Keratinocyte (primary cell): ENCODE results near the gene TLCD3A. TPM values are rescaled to one million over a fixed set of nuclear protein-coding genes. Genes with fewer than 3 reads are reported as not detected.
"Not testable (repeated sequence)": the region's sequence is repeated elsewhere in the genome, so short reads cannot be mapped to it uniquely, and the experiment has no call there.

Experiments
- DNase-seq: peaks from one replicate; pipeline ENCODE4 v3.0.0-alpha.2; 2011; ENCODE audit warnings: low read depth, missing footprints, low spot score
- FAIRE-seq: peaks from 2 replicates; lab custom pipeline; 2011; peaks lifted over from hg19 to GRCh38; lab: Jason Lieb, UNC
- H2AFZ ChIP-seq: 2 replicates; pipeline ENCODE4 v1.6.0; 2012; ENCODE audit warnings: low read length, control low read depth, inconsistent platforms; ENCODE audit not compliant: control insufficient read depth
- H3K27ac ChIP-seq: 2 replicates; pipeline ENCODE4 v1.5.1; 2011; ENCODE audit warnings: low read length; ENCODE audit not compliant: control insufficient read depth, insufficient read depth
- H3K27me3 ChIP-seq: 3 replicates; pipeline ENCODE4 v1.6.0; 2011; ENCODE audit warnings: low read length; ENCODE audit not compliant: control insufficient read depth, insufficient read depth; ENCODE audit errors: extremely low read depth
- H3K36me3 ChIP-seq, 2 experiments: 2 replicates in 1 of 2; 3 replicates in 1 of 2; pipeline ENCODE4 v1.5.1; 2011; ENCODE audit warnings: low read length in 2 of 2, mild to moderate bottlenecking in 1 of 2; ENCODE audit not compliant: control insufficient read depth in 2 of 2, insufficient read depth in 2 of 2; ENCODE audit errors: extremely low read depth in 1 of 2
- H3K4me1 ChIP-seq: 3 replicates; pipeline ENCODE4 v1.5.1; 2011; ENCODE audit warnings: low read length; ENCODE audit not compliant: control insufficient read depth, insufficient read depth; ENCODE audit errors: extremely low read depth
- H3K4me2 ChIP-seq: 3 replicates; pipeline ENCODE4 v1.6.0; 2011; ENCODE audit warnings: low read depth, low read length; ENCODE audit not compliant: control insufficient read depth, insufficient read depth; ENCODE audit errors: extremely low read depth
- H3K4me3 ChIP-seq, 3 experiments: fragments of 200-600 bp in 1 of 3; sonication (generic) in 1 of 3; 2 replicates in 2 of 3; 3 replicates in 1 of 3; pipeline ENCODE4 v1.5.1; 2011 to 2016; ENCODE audit warnings: low read length in 3 of 3, mild to moderate bottlenecking in 3 of 3, control low read depth in 2 of 3, inconsistent platforms in 1 of 3, low read depth in 1 of 3, mixed read lengths in 1 of 3, mixed run types in 1 of 3, moderate library complexity in 1 of 3; ENCODE audit not compliant: control insufficient read depth in 2 of 3, insufficient read depth in 2 of 3; ENCODE audit errors: extremely low read depth in 1 of 3
- H3K79me2 ChIP-seq: 2 replicates; pipeline ENCODE4 v1.6.0; 2012; ENCODE audit warnings: low read length; ENCODE audit not compliant: control insufficient read depth, insufficient read depth
- H3K9ac ChIP-seq: 3 replicates; pipeline ENCODE4 v1.6.0; 2011; ENCODE audit warnings: low read length; ENCODE audit not compliant: control insufficient read depth, insufficient read depth; ENCODE audit errors: extremely low read depth
- H3K9me1 ChIP-seq: 3 replicates; pipeline ENCODE4 v1.6.0; 2011; ENCODE audit warnings: low read length; ENCODE audit not compliant: control insufficient read depth, insufficient read depth; ENCODE audit errors: extremely low read depth
- H3K9me3 ChIP-seq: 2 replicates; pipeline ENCODE4 v1.5.1; 2012; ENCODE audit warnings: low read depth, low read length; ENCODE audit not compliant: control insufficient read depth
- H4K20me1 ChIP-seq: 3 replicates; pipeline ENCODE4 v1.6.0; 2011; ENCODE audit warnings: low read length; ENCODE audit not compliant: control insufficient read depth, insufficient read depth; ENCODE audit errors: extremely low read depth
- EZH2 ChIP-seq: IDR thresholded peaks from one replicate; pipeline ENCODE4 v1.6.1; 2012; ENCODE audit warnings: inconsistent platforms, mild to moderate bottlenecking, low read length, moderate library complexity
- dilution Hi-C: fragments of 300-500 bp; cut with MboI; formaldehyde crosslinking; loops from one replicate; pipeline ENCODE4 v1.7.0; 2020; ENCODE audit warnings: low sequenced_read_pairs; ENCODE audit not compliant: extremely low pct_ligation_motif_present
- polyA plus RNA-seq, 5 experiments: library from polyadenylated mRNA; depleted of rRNA in 3 of 5; stranded (reverse) in 3 of 5; stranded (forward) in 1 of 5; unstranded in 1 of 5; fragments of >200 nt; gene quantifications; 1 replicate in 1 of 5; 2 replicates in 3 of 5; 3 replicates in 1 of 5; pipeline versions ENCODE4 v1.2.1 to v1.2.3, GENCODE V29; 2011 to 2012; ENCODE audit warnings: missing spikeins in 2 of 5, low read depth in 1 of 5, low replicate concordance in 1 of 5
- TF ChIP-seq, protein P1 (sequence below), 3 experiments: IDR thresholded peaks in 1 of 3; conservative IDR thresholded peaks in 1 of 3; optimal IDR thresholded peaks in 1 of 3; 2 replicates in 2 of 3; 3 replicates in 1 of 3; pipeline versions ENCODE3 to v1.5.1; 2011; ENCODE audit warnings: low read length in 3 of 3, mild to moderate bottlenecking in 3 of 3, moderate library complexity in 2 of 3, control low read depth in 1 of 3, inconsistent platforms in 1 of 3; ENCODE audit not compliant: insufficient read depth in 2 of 3; ENCODE audit errors: extremely low read depth in 1 of 3

TLCD3A gene
- polyA plus RNA-seq, 1 donor (not counting 4 experiments of a cell fraction or from before 2014, with no cell fraction given) = 34.1 TPM

DNA sequence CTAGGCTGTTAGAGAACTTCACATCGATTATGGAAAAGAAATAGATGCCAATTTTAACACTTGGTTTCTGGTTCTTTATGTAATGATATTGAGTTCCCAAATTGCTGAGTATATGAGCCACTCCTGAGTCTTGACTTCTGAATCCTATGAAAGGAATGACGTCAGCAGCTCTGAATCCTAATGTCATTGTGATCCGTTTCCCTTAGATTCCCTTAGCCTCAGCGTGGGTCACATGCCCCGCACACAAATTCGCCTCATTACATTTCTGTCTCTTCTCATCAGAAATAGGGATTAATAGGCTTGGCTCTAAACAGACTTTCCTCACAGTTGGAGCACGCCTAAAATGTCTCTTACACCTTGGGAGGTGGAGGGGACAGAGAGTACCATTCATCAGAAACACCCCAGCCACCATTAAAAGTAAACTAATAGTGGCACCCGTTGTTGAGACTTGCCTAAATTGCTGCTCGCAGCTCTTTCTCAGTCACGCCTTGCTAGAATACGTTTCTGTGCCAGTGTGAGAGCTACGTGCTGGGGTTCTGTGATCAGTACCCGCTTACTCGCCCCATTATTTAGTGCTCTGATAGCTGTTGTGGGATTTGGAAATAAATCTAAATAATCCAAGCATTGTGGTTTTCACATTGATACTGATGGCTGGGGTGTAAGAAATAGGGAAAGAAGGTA, 56.9 kb downstream of the TLCD3A start:
- H3K9me1 ChIP-seq = no peaks in the 10 kb centered on the region
- TF ChIP-seq EZH2 = no peak
- TF ChIP-seq, protein P1, sequence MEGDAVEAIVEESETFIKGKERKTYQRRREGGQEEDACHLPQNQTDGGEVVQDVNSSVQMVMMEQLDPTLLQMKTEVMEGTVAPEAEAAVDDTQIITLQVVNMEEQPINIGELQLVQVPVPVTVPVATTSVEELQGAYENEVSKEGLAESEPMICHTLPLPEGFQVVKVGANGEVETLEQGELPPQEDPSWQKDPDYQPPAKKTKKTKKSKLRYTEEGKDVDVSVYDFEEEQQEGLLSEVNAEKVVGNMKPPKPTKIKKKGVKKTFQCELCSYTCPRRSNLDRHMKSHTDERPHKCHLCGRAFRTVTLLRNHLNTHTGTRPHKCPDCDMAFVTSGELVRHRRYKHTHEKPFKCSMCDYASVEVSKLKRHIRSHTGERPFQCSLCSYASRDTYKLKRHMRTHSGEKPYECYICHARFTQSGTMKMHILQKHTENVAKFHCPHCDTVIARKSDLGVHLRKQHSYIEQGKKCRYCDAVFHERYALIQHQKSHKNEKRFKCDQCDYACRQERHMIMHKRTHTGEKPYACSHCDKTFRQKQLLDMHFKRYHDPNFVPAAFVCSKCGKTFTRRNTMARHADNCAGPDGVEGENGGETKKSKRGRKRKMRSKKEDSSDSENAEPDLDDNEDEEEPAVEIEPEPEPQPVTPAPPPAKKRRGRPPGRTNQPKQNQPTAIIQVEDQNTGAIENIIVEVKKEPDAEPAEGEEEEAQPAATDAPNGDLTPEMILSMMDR (optimal IDR thresholded peaks at IDR 0.05 in 1 of 3, IDR thresholded peaks at IDR 0.05 in 1 of 3, conservative IDR thresholded peaks at IDR 0.05 in 1 of 3; ENCODE audit: extremely low read depth in 1 of 3, insufficient read depth in 2 of 3, low read length in 3 of 3) = no peak
- peaks cover 5 to 21% of the 10 kb centered on the region in 2 experiments for H3K36me3 ChIP-seq
- H3K4me3 ChIP-seq = peak overlapping the region in 2 of 3 experiments; percentile 34 to 36
- peaks cover 20% of the 10 kb centered on the region for H3K79me2 ChIP-seq
- peak overlapping the region; percentile 74 for H3K9ac ChIP-seq
- peaks cover 38% of the 10 kb centered on the region for H3K4me1 ChIP-seq
- peak overlapping the region; percentile 86 for H3K4me2 ChIP-seq
- dilution Hi-C loops = loop anchor here (25.0 kb wide), 1 partner anchor 198 kb away; the partner anchor contains the start of genes NXN and TIMM22
- H3K9me3 ChIP-seq = no peaks in the 10 kb centered on the region
- H3K27me3 ChIP-seq = no peaks in the 10 kb centered on the region
- H4K20me1 ChIP-seq = no peaks in the 10 kb centered on the region
- no peak overlapping the region for H2AFZ ChIP-seq
- peak overlapping the region; percentile 92 for H3K27ac ChIP-seq
- peak; percentile 23 for DNase-seq
- FAIRE-seq = peak; percentile 84

DNA sequence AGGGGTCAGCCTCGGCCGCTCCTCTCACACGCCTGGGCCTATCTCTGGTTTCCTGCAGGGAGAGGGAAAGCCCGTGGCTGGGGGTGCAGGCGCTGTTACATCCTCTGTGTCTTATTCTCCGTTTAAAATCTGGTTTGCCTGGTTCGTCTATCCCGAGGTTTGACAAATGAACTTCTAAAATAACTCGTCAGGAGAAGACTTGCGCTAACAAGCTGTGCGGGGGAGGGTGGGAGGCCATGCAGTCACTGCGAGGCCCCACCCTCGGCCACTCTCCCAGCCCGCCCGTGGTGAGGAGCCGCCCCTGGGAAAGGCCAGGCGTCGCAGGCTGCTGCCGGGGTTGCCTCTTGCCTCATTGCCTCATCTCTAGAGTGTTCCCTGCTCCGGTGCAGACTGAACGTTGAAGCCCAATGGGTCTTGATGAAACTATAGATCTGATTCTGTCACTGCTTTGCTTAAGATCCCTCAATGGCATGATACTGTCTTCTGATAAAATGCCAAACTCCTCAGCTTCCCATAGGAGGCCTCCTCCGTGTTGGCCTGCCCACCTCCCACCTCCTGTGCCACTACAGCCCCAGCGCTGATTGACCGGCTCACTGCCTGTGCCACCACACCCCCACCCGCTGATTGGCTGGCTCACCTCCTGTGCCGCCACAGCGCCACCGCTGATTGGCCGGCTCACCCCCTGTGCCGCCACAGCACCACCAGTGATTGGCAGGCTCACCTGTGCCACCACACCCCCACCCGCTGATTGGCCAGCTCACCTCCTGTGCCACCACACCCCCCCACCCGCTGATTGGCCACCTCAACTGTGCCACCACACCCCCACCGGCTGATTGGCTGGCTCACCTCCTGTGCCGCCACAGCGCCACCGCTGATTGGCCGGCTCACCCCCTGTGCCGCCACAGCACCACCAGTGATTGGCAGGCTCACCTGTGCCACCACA, 57.8 kb downstream of the TLCD3A start:
- H3K27me3 ChIP-seq, H4K20me1 ChIP-seq, H2AFZ ChIP-seq, H3K9me1 ChIP-seq, H3K9me3 ChIP-seq: not testable (repeated sequence)
- Histone ChIP-seq H3K9ac (peak overlapping the region; percentile 74), H3K27ac (peak overlapping the region; percentile 92), H3K4me3 (peak overlapping the region in 2 of 3 experiments; percentile 28 to 65), H3K4me2 (peak overlapping the region; percentile 86), H3K79me2 (peaks cover 12% of the 10 kb centered on the region), H3K36me3 (peaks cover 4 to 16% of the 10 kb centered on the region in 2 experiments), H3K4me1 (peaks cover 42% of the 10 kb centered on the region)
- DNase-seq (peak; percentile 56), FAIRE-seq (peak; percentile 89)
- dilution Hi-C loops = loop anchor here (25.0 kb wide), 1 partner anchor 197 kb away; the partner anchor contains the start of genes NXN and TIMM22

DNA sequence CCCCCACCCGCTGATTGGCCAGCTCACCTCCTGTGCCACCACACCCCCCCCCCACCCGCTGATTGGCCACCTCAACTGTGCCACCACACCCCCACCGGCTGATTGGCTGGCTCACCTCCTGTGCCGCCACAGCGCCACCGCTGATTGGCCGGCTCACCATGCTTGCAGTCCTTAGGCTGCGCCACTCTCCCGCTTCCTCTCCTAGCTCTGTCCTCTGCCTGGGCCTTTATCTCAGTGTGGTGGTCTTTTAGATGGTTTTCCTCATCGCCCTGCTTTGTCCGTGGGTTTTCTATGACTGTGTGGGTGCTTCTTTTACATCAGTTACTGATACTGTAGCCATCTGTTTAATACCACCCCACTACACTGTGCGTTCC, 58.5 kb downstream of the TLCD3A start:
- H3K9me3 ChIP-seq, H2AFZ ChIP-seq, DNase-seq, H3K79me2 ChIP-seq, H3K27me3 ChIP-seq, H3K9me1 ChIP-seq, FAIRE-seq, H3K27ac ChIP-seq, H3K9ac ChIP-seq, H4K20me1 ChIP-seq: not testable (repeated sequence)
- H3K4me2 ChIP-seq = peak overlapping the region; percentile 69
- peaks cover 4 to 19% of the 10 kb centered on the region in 2 experiments for H3K36me3 ChIP-seq
- peaks cover 42% of the 10 kb centered on the region for H3K4me1 ChIP-seq
- H3K4me3 ChIP-seq = peak overlapping the region in 1 of 3 experiments; percentile 14
- dilution Hi-C loops = loop anchor here (25.0 kb wide), 1 partner anchor 196 kb away; the partner anchor contains the start of genes NXN and TIMM22
